MM.1S (cell line): ENCODE data around the gene GNPTG.

Experiments used
- EZH2 ChIP-seq: fragments of 300-600 bp; sonication (generic); optimal IDR thresholded peaks from 2 replicates; pipeline ENCODE3; 2017; ENCODE audit warnings: low read depth, mild to moderate bottlenecking, antibody characterized with exemption, low read length, mixed read lengths
- EZH2phosphoT487 ChIP-seq: fragments of 300-600 bp; sonication (generic); IDR thresholded peaks from 2 replicates; pipeline ENCODE4 v1.6.1; 2018; ENCODE audit warnings: antibody characterized with exemption, low read length
- TF ChIP-seq, protein P1 (sequence below): fragments of 300-600 bp; sonication (generic); IDR thresholded peaks from 2 replicates; pipeline ENCODE4 v1.5.1; 2016; ENCODE audit warnings: antibody characterized with exemption, low read length, mixed read lengths

- TF ChIP-seq, protein P1, sequence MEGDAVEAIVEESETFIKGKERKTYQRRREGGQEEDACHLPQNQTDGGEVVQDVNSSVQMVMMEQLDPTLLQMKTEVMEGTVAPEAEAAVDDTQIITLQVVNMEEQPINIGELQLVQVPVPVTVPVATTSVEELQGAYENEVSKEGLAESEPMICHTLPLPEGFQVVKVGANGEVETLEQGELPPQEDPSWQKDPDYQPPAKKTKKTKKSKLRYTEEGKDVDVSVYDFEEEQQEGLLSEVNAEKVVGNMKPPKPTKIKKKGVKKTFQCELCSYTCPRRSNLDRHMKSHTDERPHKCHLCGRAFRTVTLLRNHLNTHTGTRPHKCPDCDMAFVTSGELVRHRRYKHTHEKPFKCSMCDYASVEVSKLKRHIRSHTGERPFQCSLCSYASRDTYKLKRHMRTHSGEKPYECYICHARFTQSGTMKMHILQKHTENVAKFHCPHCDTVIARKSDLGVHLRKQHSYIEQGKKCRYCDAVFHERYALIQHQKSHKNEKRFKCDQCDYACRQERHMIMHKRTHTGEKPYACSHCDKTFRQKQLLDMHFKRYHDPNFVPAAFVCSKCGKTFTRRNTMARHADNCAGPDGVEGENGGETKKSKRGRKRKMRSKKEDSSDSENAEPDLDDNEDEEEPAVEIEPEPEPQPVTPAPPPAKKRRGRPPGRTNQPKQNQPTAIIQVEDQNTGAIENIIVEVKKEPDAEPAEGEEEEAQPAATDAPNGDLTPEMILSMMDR, result no peak
- TF ChIP-seq EZH2, result no peak
- TF ChIP-seq EZH2phosphoT487, result no peak
These were observed 10.0 kb upstream of the GNPTG start for GRCh38 chr16:1341495-1342420.
